GM18867 (cell line): Measurements from ENCODE around the gene BPGM.
"Not testable (repeated sequence)": the region's sequence is repeated elsewhere in the genome, so short reads cannot be mapped to it uniquely, and the experiment has no call there.

Source experiments
- ATAC-seq: cut with Tn5 transposase; IDR thresholded peaks from one replicate; pipeline ENCODE4 v1.9.1; 2021; ENCODE audit warnings: mild to moderate bottlenecking, moderate library complexity; ENCODE audit not compliant: unreplicated experiment

BPGM gene

DNA sequence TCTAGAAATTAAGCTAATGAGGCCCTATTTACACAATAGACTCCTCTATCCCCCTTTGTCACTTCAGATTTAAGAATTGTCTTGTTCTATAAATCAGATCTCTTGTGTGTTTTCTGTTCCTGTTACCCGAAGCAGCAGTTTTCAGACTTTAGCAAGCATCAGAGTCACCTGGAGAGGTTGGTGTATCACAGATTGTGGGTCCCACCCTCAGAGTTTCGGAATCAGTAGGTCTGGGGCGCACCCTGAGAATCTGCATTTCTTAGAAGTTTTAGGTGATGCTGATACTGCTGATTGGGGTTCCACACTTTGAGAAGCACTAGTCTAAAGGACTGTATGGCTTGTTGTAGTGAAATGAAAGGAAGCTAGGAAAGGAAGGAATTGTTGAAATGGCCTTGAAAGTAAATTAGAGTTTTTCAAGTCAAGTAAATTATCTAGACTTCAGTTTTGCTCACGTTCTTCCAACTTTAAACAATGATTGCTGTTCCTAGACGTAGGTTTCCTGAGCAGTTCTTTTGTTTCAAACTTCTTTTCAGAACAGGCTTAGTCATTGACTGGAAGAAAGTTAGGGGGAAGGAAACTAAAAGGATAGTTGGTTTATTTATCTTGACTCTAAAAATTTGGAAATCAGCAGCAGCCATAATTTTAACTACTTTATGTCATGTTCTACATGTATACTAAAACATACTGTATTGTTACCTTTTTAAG is 15.7 kb downstream of the BPGM start:
- ATAC-seq: no peak

DNA sequence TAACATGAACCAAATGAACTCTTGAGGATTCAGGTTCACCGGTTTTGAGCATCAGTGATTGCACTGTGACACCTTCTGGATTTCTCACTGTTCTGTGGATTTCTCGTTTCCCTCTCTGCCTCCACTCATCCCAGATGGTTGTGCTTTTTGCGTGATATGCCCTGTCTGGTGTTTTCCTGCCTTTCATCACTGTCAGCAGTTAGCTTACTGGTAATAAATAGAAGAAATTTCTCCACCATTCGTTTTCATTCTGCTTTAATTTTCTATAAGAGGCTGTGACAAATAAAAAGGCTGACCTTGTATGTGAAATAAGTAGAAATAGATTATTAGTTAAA is 16.2 kb downstream of the BPGM start:
- no peak for ATAC-seq

DNA sequence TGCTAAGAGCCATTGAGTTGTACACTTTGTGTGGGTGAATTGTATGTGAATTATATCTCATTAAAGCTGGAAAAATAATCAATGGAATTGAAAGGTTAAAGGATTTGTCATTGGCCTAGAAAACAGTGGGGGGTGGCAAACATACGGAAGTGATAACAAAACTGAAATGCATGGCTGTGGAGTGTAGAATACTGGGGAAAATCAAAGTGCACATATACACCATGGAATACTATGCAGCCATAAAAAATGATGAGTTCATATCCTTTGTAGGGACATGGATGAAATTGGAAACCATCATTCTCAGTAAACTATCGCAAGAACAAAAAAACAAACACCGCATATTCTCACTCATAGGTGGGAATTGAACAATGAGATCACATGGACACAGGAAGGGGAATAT is 18.4 kb downstream of the BPGM start:
- not testable (repeated sequence) for ATAC-seq

DNA sequence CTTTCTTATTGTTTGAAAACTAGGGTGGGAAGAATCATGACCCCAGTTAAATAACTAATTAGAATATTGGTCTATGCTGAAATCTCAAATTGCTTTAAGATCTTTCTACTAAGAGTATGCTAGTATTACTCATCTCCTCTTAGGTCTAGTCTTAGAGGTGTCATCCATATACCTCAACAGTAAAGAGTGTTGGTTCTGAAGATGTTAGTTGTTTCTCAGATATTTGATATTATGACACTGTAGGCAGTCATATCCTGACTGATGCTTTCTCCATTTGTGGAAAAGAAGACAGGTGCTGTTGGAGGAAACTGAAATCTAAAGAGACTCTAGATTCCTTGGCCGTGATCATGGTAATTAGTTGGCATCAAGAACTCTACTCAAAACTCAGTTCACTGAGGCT is 21.2 kb downstream of the BPGM start:
- ATAC-seq: no peak

DNA sequence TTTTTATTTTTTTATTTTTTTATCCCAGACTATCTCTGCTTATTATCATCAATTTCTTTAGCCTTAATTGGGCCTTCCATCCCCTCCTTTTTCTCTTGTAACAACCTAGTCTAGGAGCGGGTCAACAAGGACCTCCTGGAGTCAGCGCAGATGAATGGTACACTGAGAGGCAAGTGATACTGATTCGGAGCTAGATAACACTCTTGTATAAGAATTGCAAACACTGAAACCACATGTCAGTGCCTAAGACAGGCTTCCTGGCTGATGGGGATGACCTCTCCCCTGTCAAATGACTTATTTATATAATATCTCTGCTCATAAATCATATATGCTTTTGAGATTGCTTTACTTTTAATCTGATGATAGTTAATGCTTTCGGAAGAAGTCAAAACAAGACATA is 22.7 kb downstream of the BPGM start:
- no peak for ATAC-seq

DNA sequence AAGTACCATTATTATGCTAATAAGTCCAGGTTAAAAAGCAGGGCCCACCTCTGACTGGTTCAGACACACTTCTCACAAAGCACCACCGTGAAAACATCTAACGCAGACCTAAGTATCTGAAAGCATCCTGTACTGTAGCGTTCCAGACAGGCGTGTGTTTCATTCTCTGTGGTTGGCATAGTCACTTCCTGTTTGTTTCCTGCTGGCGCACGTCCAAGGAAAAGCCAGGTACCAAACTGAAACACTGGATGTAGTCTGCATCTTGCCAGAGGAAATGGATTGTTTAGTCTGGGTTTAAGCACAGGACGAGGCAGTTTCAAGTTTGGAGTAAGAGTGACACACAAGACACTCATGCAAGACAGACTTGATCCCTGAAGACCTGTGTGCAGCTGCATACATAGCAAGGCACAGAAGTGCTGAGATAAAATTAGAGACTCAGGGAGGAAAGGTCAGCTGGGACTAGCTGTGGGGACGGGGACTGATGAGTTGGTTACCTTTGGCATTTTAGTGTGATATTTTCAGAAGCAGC is 23.3 kb downstream of the BPGM start:
- peak; percentile 43 for ATAC-seq

DNA sequence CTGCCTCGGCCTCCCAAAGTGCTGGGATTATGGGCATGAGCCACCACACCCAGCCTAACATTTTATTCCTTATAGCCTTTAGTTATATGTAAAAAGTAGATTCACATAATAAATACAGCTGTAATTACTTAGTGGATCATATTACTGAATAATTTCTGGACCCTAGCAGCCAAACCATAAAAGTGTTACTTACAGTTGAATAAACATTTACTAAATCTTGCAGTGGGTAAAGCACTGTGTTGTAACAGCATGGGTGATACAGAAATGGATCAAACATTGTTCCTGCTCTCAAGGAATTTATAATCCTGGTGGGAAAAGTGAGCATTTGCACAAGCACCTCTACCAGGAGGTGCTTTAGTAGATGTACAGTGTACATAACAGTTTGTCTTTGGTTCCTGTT is 25.0 kb downstream of the BPGM start:
- ATAC-seq: no peak

DNA sequence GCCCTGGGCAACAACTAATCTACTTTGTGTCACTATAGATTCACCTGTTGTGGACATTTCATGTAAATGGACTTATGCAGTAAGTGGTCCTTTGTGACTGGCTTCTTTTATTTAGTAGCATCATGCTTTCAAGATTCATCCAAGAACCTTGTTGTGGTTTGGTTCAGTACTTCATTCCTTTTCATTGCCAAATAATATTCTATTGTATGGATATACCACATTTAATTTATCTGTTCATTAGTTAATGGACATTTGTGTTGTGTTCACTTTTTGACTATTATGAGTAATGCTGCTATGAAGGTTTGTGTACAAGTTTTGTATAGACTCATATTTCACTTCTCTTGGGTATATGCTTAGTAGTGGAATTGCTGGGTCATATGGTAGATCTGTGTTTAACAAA is 27.8 kb downstream of the BPGM start:
- no peak for ATAC-seq

DNA sequence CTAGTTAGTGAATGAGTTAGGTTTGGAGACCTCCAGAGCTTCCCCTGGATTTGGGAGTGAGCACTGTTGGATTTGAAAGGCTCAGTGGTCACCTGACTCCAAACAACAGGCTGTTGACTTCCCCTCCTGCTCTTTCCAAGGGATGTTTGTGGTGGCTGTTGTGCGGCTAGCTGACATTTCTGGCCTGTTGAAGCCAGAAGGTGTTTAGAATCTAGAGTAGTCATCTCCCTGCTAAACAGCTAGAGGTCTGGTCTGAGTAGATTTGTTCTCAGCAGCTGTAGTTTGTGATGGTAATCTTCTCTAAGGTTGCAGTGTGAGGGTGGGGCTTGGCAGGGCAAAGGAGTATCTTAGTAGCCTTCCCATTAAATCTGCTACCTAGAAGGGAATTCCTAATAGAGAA is 30.1 kb downstream of the BPGM start:
- no peak for ATAC-seq

DNA sequence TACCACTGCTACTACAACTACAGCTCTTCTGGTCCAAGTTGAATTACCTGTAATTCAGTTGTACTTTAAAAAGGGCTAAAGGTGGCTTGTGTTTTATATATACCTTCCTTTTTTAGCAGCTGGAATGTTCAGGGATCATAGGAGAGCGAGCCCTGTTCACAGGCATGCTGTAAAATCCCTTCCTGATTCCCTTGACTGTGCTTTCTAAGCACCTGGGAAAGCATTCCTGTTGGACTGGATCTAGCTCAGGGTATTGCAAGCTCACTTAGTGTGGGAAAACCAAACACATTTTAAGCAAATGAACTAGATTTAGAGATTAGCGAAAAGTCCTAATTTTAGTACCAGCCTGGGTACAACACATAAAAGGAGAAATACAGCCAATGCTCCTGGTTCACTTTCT is 31.5 kb downstream of the BPGM start:
- ATAC-seq: no peak

DNA sequence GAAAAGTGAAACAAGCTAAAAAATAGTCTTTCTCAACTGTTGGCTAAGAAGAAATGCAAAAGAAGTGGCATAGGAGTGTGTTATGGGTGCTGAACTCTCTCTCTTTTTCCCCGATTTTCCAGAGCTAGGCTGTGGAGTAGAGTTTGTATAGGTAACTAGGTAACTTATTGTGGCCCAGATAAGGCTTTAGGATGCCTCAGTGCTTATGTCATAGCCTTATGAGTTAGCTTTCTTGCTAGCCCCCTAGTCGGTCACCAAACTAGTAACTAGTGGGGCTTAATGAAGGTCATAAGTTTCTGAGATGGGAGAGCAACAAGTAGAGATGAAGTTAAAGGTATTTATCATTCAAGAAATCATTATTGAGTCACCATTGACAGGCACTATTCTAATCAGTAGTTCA is 32.4 kb downstream of the BPGM start:
- no peak for ATAC-seq

DNA sequence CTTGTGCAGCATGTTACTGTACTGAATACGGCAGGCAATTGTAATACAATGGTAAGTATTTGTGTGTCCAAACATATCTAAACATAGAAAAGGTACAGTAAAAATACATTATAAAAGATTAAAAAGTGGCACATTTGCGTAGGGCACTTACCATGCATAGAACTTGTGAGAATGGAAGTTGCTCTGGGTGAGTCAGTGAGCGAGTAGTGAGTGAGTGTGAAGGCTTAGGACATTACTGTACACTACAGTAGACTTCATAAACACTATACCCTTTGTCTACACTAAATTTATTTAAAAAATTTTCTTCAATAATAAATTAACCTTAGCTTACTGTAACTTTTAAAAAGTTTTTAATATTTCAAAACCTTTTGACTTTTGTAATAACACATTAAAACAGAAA is 37.5 kb downstream of the BPGM start:
- ATAC-seq: no peak

DNA sequence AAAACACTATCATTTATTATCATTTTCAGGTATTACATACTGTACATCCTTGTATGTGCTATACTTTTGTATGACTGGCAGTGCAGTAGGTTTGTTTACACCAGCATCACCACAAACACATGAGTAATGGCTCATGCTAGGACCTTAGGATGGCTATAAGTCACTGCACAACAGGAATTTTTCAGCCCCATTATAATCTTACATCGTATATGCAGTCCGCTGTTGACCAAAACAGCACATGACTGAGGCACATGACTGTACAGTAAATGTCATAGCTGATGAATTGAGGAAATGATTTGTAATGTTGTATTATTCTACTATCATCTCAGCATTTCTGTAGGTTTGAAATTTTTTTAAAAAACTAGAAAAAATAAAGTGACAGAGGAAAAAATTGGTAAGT is 38.6 kb downstream of the BPGM start:
- no peak for ATAC-seq

DNA sequence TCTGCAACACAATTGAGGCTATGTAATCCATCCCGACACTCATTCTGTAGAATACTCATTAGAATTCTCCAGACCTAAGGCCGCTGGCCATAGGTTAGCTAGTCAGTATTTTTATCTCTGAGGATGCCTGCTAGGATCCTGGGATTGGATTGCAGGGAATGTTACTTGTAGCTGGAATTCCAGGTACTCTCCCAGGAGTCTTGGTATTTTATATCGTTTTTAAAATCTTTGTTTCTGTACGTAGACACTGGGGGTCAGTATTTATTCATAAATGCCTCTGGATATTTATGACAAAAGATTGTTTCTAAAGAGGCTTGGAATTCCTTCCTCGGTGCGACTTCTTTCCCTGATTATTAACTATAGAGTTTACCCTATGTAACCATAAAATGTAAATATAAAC is 40.1 kb downstream of the BPGM start:
- no peak for ATAC-seq

DNA sequence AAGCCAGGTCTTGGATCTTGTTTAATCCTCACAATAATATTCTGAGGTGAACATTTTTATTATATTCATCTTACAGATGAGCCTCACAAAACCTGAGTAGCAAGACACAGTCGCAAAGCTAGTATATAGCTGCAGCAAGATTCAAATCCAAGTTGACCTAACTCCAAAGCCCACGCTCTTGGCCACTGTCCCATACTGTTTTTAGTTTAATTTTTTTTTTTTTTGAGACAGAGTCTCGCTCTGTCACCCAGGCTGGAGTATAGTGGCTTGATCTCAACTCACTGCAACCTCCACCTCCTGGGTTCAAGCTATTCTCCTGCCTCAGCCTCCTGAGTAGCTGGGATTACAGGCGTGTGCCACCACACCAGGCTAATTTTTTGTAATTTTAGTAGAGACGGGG is 42.9 kb downstream of the BPGM start:
- ATAC-seq: not testable (repeated sequence)

DNA sequence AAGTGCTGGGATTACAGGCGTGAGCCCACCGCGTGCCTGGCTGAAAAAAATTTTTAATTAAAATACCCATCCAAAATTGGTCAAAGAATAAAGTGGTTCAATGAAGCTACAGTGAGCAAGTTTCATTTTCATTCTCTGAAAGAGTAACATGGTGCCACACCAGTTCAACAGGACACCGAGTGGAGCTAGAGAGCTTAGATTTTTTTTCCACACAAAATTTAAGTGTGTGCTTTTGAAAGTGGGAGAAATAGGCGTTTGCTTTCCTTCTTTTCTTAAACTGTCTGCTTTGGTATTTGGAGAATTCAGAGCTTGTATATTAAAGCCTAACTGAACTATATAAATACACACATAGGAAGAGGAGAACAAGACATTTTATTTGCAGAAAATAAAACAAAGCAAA is 43.4 kb downstream of the BPGM start:
- ATAC-seq: peak; percentile 61

DNA sequence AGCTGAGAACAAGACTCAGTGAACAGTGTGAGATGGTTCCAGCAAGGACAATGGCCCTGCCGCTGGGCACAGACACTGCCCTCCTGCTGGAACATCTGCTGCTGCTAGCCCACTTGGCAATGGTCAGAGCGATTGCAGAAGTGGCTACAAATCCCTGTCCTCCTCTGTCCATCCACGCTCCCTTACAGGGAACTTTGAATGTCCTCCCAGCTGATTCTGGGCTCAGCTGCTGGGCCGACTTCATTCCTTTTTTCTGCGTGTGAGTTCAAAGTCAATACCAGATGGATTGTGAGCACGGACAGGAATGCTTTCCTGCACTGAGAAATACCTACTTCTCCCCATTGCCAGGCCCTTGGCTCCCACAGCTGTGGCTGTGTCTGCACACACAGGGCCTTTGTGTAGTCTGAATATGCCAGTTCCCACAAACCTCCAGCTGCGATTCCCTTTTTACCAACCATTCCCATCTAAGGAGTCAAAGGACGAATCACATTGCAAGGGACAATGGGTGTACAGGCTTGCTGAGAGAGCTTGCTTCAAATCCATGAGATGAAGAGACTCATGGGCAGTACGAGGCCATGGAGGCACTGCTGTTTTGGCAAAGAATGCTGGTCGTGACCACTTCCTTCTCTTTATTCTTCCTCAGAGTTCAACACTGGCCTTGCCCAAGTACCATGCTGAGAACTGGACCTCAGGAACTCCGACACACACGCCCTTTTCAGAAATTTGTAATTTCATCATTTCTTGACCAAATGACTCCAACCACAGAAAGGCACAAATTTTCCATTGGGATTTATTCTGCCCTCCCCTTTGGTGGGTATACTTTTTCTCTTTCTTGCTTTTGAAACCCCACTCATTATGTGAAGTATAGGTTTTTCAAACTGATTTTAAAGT is 44.2 kb downstream of the BPGM start:
- no peak for ATAC-seq

DNA sequence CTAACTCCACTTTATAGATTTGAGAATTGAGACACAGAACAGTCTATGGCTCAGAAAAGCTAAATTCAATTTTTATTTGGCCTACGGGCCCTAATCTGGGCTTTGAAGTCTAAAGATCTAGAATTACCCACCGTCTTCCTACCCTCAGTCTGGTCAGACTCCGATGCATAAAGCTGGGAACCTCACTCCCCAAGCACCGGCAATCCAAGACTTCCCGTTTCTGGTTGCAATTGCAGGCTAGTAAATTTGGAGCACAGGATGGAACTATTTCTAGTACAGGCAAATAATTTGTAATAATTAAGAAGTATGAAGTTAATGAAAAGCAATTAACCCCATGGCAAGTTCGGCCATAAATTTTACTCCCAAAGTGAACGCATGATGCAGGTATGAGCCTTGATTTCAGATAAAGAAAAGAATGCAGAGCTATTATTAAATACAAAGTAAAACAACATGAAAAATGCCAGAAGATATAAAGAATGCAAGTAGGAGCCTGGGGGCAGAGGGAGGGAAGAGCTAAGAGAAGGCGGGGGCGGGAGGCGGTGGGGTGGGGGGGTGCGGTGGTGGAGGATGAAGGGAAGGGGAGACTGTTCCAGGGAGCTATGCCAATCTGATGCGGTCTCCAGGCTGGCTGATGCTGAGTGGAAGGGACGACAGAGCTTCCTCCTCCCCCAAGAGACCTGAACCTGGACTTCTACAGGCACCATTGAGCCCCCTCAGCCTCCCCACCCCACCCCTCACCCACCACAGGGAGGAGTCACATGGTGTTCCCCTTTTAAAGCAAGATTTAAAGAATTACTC is 45.1 kb downstream of the BPGM start:
- ATAC-seq: no peak

DNA sequence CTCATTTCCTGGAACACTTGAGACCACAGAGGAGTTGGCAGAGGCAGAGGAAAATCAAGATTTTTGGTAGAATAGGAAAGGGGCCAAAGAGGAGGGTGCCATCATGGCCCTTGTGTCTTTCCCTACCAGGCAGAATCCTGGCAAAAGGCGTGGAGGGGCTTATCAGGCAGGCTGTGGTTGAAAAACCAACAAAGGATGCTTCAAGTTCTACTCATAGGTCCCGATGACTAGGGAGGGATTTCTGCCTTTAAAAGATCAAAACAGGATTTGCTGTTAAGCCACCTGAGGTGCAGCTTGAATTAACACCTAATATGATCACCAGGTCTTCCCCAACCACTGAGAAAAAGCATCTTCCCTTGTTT is 45.7 kb downstream of the BPGM start:
- ATAC-seq: no peak

DNA sequence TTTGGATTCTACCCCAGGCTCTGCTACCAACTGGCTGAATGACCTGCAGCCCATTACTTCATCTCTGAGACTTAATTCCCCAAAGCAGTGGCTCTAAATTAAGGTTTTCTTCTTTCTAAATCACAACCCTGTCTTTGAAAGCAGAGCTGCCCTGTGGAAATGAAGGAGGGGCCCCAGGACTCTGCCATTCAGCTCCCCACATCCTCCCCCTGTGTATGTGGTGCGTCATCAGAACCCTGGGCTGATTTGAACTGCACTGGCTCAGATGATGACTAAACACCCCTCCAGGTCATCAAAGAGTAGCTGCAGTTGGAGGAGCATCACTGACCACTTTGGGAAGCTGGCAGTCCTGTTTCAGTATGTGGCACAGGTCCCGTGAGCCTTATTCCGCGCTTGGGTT is 46.6 kb downstream of the BPGM start:
- no peak for ATAC-seq

DNA sequence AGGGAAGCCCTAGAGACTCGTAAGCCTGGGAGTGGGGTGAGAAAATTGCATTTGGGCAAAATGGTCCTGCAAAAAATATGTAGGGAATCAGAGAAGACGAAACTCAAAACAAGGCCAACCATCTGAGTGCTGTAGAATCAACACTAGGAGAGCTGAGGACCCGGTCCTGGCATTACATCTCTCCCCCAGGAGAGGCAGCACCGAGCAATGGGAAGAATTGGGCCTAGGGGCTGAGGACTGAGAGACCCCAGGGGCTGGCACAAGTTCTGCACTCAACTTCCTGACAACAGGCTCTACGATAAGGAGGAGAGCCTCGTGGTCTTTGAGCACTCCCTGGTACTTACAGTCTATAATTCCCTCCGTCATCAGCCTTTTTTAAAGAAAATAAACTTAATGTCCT is 47.6 kb downstream of the BPGM start:
- no peak for ATAC-seq

DNA sequence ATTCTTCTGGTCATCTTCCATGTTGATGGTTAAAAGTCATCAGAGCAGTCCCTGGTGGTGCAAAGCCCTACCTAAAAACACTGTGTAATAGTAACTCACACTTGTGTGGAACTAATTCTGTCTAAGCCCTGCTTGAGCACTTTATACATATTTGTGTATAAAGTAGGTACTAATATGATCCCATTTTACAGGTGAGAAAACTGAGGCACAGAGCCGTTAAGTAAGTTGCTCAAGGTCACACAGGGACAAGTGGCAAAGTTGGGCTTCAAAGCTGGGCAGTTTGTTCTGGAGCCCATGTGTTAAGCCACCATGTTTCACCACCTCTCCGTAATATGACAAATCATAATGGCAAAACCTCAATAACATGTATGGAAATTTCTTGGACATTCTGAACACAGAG is 48.1 kb downstream of the BPGM start:
- no peak for ATAC-seq
